ENCODE data around the gene DNAJC27. TPM values are rescaled to one million over a fixed set of nuclear protein-coding genes. Genes with fewer than 3 reads are reported as not detected.
"Not testable (repeated sequence)": the region's sequence is repeated elsewhere in the genome, so short reads cannot be mapped to it uniquely, and the experiment has no call there.

DNAJC27 gene
- total RNA-seq: 1 to 10 TPM; 9.3 to 9.6 TPM

DNA sequence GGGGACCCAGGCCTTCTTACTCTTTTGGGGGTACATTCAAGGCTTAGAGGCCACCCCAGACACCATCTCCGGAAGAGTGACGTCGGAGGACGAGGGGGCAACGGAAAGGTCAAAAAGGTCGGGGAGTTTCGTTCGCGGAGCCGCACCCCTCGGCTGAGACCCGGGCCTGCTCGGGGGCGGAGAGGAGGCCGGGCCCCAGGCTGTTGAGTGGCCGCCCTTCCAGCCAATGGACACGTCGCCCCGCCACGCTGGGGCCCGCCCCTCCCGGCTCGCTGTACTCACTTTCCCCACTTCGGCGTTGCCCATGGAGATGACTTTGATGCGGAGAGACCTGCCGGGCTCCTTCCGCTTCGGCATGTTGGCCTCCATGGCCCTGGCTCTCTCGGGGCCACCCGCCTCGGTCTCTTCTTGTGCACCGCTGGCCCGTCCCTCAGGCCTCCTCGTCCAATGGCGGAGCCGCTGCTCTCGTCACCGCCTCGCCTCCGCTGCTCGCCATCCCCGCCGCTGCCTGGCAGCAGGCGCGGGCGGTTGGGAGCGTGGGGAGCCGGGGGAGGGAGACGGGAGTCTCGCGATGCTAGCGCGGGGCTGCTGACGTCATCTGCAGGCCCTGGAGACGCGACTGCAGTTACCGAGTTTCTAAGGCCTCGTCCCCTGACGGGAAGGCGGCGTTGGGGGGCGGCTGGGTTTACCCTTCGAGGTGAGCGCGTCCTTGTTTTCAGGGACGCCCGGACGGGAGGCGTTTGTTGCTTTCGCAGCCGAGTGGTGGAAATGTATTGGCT, at the start of gene DNAJC27:
Gene DNAJC27 (minus strand): TSS at position 420 of the 779 bp plus-strand sequence. CDS start 51 bp downstream, at position 369.
- POLR2A ChIA-PET: interaction anchor here (0.5 to 1.0 kb wide), 3 partner anchors 14 to 323 kb away, joined by 3 to 6 read pairs (median 3); no protein-coding TSS in a partner anchor
- Mint-ChIP-seq H3K27ac (peak within 1 kb of the TSS; percentile 100), H3K4me1 (peaks cover 13% of the 10 kb centered on the region), H3K27me3 (no peaks in the 10 kb centered on the region), H3K36me3 (peaks cover 1% of the 10 kb centered on the region), H3K9me3 (no peaks in the 10 kb centered on the region), H3K4me3 (peak within 1 kb of the TSS; percentile 95)
- peak; percentile 94 for ATAC-seq (ENCODE audit: low read depth)
- peak; percentile 99 for DNase-seq

- Mint-ChIP-seq H3K9me3 (no peaks in the 10 kb centered on the region), H3K4me3 (no peak overlapping the region), H3K4me1 (no peaks in the 10 kb centered on the region), H3K36me3 (no peaks in the 10 kb centered on the region), H3K27me3 (peaks cover 8% of the 10 kb centered on the region), H3K27ac (no peak overlapping the region)
- POLR2A ChIA-PET: no interaction called here
- no peak for DNase-seq
- no peak for ATAC-seq (ENCODE audit: low read depth)
Observed at GRCh38 chr2:25018681-25019080, 46.9 kb upstream of the DNAJC27 start.

DNA sequence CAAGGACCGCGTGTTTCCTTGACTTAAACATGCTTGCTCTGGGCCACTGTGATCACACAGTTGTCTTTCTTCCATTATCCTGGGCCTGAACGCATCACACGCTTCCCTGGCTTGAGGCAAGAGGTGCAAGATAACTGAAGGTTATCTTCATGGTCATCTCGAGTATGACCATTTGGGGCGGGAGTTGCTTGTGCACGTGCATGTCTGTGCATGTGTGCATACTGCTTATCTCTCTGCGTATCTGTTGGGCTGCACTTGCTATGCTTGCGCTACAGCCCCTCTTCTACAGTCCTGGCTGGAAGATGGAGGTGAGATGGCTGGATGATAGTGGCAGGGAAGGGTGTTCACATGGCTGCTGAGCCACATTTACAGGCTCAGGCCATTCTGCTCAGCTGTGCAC, 42.9 kb upstream of the DNAJC27 start:
- ATAC-seq (ENCODE audit: low read depth): no peak

DNA sequence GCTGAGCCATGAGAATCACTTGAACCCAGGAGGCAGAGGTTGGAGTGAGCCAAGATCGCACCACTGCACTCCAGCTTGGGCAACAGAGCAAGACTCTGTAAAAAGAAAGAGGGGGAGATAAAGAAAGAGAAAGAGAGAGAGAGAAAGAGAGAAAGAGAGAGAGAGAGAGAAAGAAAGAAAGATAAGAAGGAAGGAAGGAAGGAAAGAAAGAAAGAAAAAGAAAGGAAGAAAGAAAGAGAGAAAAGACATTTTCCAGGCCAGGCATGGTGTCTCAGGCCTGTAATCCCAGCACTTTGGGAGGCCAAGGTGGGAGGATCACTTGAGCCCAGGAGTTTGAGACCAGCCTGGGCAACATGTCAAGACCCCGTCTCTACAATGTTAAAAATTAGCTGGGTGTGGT, 39.6 kb upstream of the DNAJC27 start:
- H3K4me3 Mint-ChIP-seq; ATAC-seq (ENCODE audit: low read depth); H3K9me3 Mint-ChIP-seq; H3K27me3 Mint-ChIP-seq; H3K36me3 Mint-ChIP-seq; H3K27ac Mint-ChIP-seq; DNase-seq; H3K4me1 Mint-ChIP-seq: not testable (repeated sequence)
- POLR2A ChIA-PET: interaction anchor here (0.7 kb wide), 1 partner anchor 1340 kb away, joined by 8 read pairs; no protein-coding TSS in a partner anchor

More for the DNA sequence above, 42.9 kb upstream of the DNAJC27 start:
- no peaks in the 10 kb centered on the region for H3K27me3 Mint-ChIP-seq
- no peaks in the 10 kb centered on the region for H3K4me1 Mint-ChIP-seq
- DNase-seq: no peak
- H3K9me3 Mint-ChIP-seq: no peaks in the 10 kb centered on the region
- POLR2A ChIA-PET: no interaction called here
- no peaks in the 10 kb centered on the region for H3K36me3 Mint-ChIP-seq
- H3K4me3 Mint-ChIP-seq: no peak overlapping the region
- H3K27ac Mint-ChIP-seq: no peak overlapping the region

GRCh38 chr2:25009954-25010353, 38.2 kb upstream of the DNAJC27 start:
- POLR2A ChIA-PET: no interaction called here
- Mint-ChIP-seq H3K4me1 (no peaks in the 10 kb centered on the region), H3K9me3 (no peaks in the 10 kb centered on the region), H3K4me3 (no peak overlapping the region), H3K36me3 (no peaks in the 10 kb centered on the region), H3K27me3 (no peaks in the 10 kb centered on the region), H3K27ac (no peak overlapping the region)
- DNase-seq (no peak), ATAC-seq (ENCODE audit: low read depth) (no peak)

DNA sequence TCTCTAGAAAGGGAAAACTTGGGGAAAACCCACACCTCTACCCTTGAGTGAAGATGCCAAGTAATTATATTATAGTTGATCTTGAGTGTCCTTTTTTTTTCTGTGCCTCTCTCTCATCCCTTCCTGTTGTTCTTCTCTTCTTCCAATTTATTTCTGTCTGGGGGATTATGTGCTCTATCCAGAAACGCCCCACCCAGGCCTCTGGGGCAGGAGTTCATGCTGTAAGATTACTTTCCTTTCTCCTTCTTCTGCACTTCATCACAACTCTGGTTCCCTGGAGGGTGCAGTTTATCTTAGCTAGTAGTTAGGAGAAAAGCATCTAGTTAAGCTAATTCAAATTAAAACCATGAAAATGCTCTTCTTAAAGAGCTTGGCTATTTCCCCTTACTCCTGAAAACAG, 30.3 kb upstream of the DNAJC27 start:
- Mint-ChIP-seq H3K9me3 (no peaks in the 10 kb centered on the region), H3K27ac (no peak overlapping the region), H3K36me3 (no peaks in the 10 kb centered on the region), H3K4me1 (no peaks in the 10 kb centered on the region), H3K27me3 (peaks cover 6% of the 10 kb centered on the region), H3K4me3 (no peak overlapping the region)
- DNase-seq: no peak
- POLR2A ChIA-PET: interaction anchor here (0.7 kb wide), 1 partner anchor 187 kb away, joined by 5 read pairs; no protein-coding TSS in a partner anchor
- ATAC-seq (ENCODE audit: low read depth): no peak

GRCh38 chr2:25001325-25001637, 29.5 kb upstream of the DNAJC27 start:
- POLR2A ChIA-PET: no interaction called here
- Mint-ChIP-seq H3K9me3 (no peaks in the 10 kb centered on the region), H3K4me1 (no peaks in the 10 kb centered on the region), H3K4me3 (no peak overlapping the region), H3K27ac (no peak overlapping the region), H3K27me3 (peaks cover 6% of the 10 kb centered on the region), H3K36me3 (no peaks in the 10 kb centered on the region)
- no peak for ATAC-seq (ENCODE audit: low read depth)
- no peak for DNase-seq

- POLR2A ChIA-PET: no interaction called here
- no peaks in the 10 kb centered on the region for H3K4me1 Mint-ChIP-seq
Observed at GRCh38 chr2:25000503-25001324, 29.0 kb upstream of the DNAJC27 start.

DNA sequence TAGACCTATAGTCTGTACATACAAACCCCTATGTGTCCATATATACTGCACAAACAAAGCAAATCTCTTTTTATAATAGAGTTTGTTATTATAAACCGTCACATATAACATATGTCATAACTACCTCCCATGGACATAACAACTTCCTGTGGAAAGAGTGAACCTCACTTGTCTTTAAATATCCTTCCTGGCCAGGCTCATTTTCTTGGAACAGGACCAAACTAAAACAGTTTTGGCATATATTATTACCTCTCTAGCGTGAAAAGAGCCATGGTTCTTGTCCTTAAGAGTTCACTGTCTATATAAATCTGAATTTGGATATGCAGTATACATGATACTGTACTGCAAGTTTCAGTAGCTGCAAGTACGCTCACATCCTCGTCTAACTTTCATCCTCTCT, 28.3 kb upstream of the DNAJC27 start:
- POLR2A ChIA-PET: no interaction called here
- no peak for ATAC-seq (ENCODE audit: low read depth)
- H3K4me1 Mint-ChIP-seq: no peaks in the 10 kb centered on the region
- no peak for DNase-seq
- no peak overlapping the region for H3K4me3 Mint-ChIP-seq
- H3K9me3 Mint-ChIP-seq: no peaks in the 10 kb centered on the region
- no peaks in the 10 kb centered on the region for H3K36me3 Mint-ChIP-seq
- no peak overlapping the region for H3K27ac Mint-ChIP-seq
- H3K27me3 Mint-ChIP-seq: peaks cover 9% of the 10 kb centered on the region

More at GRCh38 chr2:25000503-25001324, 29.0 kb upstream of the DNAJC27 start:
- DNase-seq: no peak
- Mint-ChIP-seq H3K9me3 (no peaks in the 10 kb centered on the region), H3K36me3 (no peaks in the 10 kb centered on the region), H3K4me3 (no peak overlapping the region), H3K27me3 (peaks cover 9% of the 10 kb centered on the region), H3K27ac (no peak overlapping the region)
- no peak for ATAC-seq (ENCODE audit: low read depth)

GRCh38 chr2:24999097-24999496, 27.3 kb upstream of the DNAJC27 start:
- DNase-seq; H3K9me3 Mint-ChIP-seq; H3K36me3 Mint-ChIP-seq; H3K4me3 Mint-ChIP-seq; POLR2A ChIA-PET; H3K4me1 Mint-ChIP-seq; ATAC-seq (ENCODE audit: low read depth); H3K27ac Mint-ChIP-seq: not testable (repeated sequence)
- H3K27me3 Mint-ChIP-seq: peaks cover 13% of the 10 kb centered on the region

GRCh38 chr2:24994146-24994724, 22.5 kb upstream of the DNAJC27 start:
- no peaks in the 10 kb centered on the region for H3K4me1 Mint-ChIP-seq
- ATAC-seq (ENCODE audit: low read depth) (no peak), DNase-seq (no peak)
- no peaks in the 10 kb centered on the region for H3K9me3 Mint-ChIP-seq
- no peak overlapping the region for H3K4me3 Mint-ChIP-seq
- H3K27me3 Mint-ChIP-seq: peaks cover 20% of the 10 kb centered on the region
- H3K36me3 Mint-ChIP-seq: peaks cover 2% of the 10 kb centered on the region
- POLR2A ChIA-PET: no interaction called here
- H3K27ac Mint-ChIP-seq: no peak overlapping the region

DNA sequence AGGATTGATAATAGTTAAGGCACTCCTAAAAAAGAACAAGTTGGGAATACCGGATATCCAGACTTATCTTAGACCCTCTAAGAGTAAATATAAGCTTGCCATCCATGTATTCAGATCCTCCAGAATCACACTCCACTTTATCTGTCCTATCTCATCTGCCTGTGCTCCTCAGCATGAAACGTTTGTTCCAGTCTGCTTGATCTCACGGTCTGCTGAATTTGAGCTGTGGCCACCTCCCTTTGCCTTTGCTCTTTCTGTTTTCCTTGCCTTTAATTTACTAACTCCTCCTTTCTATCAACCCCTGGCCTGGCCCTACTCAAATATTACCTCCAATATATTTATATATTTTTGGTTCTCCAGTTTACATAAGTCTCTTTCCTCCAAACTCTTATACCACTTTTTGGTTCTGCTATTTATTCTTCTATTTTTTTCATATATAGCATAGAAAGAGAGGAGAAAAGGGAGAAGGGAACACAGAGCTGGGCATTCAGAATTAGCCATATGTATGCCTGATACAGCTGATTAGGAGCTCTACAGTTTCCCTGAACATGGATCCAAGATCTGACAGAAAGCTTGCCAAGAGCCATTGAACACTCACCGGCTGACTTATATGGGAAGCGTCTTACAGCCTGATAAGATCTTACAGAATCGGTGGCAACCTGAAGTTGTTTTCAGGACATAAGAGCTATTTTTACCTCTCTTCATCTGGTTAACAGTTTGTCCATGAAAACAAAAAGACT, 21.8 kb upstream of the DNAJC27 start:
- DNase-seq (no peak), ATAC-seq (ENCODE audit: low read depth) (no peak)
- Mint-ChIP-seq H3K4me1 (no peaks in the 10 kb centered on the region), H3K9me3 (no peaks in the 10 kb centered on the region), H3K36me3 (peaks cover 2% of the 10 kb centered on the region), H3K27ac (no peak overlapping the region), H3K4me3 (no peak overlapping the region), H3K27me3 (peaks cover 23% of the 10 kb centered on the region)
- POLR2A ChIA-PET: no interaction called here

DNA sequence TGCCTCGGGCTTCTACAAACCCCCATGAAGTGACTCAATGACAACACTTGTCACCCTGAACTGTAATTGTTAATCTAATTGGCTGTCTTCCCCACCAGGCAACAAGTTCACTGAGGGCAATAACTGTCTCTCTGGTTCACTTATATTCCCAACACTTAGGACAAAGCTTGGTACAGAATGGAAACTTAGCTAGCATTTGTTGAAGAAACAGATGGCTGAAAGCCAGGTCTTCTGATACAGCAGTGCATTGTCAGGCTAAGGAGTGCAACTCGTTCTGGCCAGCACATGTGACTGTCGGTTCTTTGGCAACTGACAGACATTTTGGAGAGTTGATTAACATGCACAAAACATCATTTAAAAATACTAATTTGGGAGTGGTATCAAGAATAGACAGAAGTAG, 14.6 kb upstream of the DNAJC27 start:
- Mint-ChIP-seq H3K4me1 (no peaks in the 10 kb centered on the region), H3K27me3 (peaks cover 3% of the 10 kb centered on the region), H3K4me3 (no peak overlapping the region), H3K36me3 (peaks cover under 1% of the 10 kb centered on the region), H3K9me3 (no peaks in the 10 kb centered on the region), H3K27ac (no peak overlapping the region)
- ATAC-seq (ENCODE audit: low read depth): no peak
- DNase-seq: no peak
- POLR2A ChIA-PET: no interaction called here
